ENCODE measurements around the gene PARVB.

DNA sequence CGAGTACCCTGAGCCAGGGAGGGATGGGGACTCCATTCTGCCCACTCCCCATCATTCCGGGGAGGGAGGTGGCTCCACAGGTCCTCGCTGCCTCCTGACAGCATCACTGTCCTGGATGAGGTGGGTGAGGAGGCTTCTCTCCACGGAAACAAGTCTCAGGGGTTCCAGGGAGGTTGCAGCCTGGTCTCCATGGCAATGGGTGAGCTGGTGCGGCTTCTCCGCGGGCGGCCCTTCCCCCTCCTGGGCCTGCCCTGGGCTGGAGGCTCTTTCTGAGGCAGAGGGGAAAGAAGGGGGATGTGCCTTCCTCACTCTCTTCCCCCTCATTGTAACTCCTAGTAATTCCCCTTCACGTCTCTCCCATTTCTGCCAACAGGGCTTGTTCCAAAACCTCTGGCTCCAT, 119.5 kb downstream of the PARVB start:
- no peak for TF ChIP-seq POLR2A (IDR thresholded peaks at IDR 0.05; ENCODE audit: low read length)
- no peak for TF ChIP-seq GATA1 (IDR thresholded peaks at IDR 0.05; ENCODE audit: low read depth, low read length)

Data from erythroblast (primary cell).